Keratinocyte (primary cell): ENCODE measurements around the gene GRIK4. TPM values are rescaled to one million over a fixed set of nuclear protein-coding genes. Genes with fewer than 3 reads are reported as not detected.

Experiments
- DNase-seq: peaks from one replicate; pipeline ENCODE4 v3.0.0-alpha.2; 2011; ENCODE audit warnings: low read depth, missing footprints, low spot score
- FAIRE-seq: peaks from 2 replicates; lab custom pipeline; 2011; peaks lifted over from hg19 to GRCh38; lab: Jason Lieb, UNC
- H2AFZ ChIP-seq: 2 replicates; pipeline ENCODE4 v1.6.0; 2012; ENCODE audit warnings: low read length, control low read depth, inconsistent platforms; ENCODE audit not compliant: control insufficient read depth
- H3K27ac ChIP-seq: 2 replicates; pipeline ENCODE4 v1.5.1; 2011; ENCODE audit warnings: low read length; ENCODE audit not compliant: control insufficient read depth, insufficient read depth
- H3K27me3 ChIP-seq: 3 replicates; pipeline ENCODE4 v1.6.0; 2011; ENCODE audit warnings: low read length; ENCODE audit not compliant: control insufficient read depth, insufficient read depth; ENCODE audit errors: extremely low read depth
- H3K36me3 ChIP-seq, 2 experiments: 2 replicates in 1 of 2; 3 replicates in 1 of 2; pipeline ENCODE4 v1.5.1; 2011; ENCODE audit warnings: low read length in 2 of 2, mild to moderate bottlenecking in 1 of 2; ENCODE audit not compliant: control insufficient read depth in 2 of 2, insufficient read depth in 2 of 2; ENCODE audit errors: extremely low read depth in 1 of 2
- H3K4me1 ChIP-seq: 3 replicates; pipeline ENCODE4 v1.5.1; 2011; ENCODE audit warnings: low read length; ENCODE audit not compliant: control insufficient read depth, insufficient read depth; ENCODE audit errors: extremely low read depth
- H3K4me2 ChIP-seq: 3 replicates; pipeline ENCODE4 v1.6.0; 2011; ENCODE audit warnings: low read depth, low read length; ENCODE audit not compliant: control insufficient read depth, insufficient read depth; ENCODE audit errors: extremely low read depth
- H3K4me3 ChIP-seq, 3 experiments: fragments of 200-600 bp in 1 of 3; sonication (generic) in 1 of 3; 2 replicates in 2 of 3; 3 replicates in 1 of 3; pipeline ENCODE4 v1.5.1; 2011 to 2016; ENCODE audit warnings: low read length in 3 of 3, mild to moderate bottlenecking in 3 of 3, control low read depth in 2 of 3, inconsistent platforms in 1 of 3, low read depth in 1 of 3, mixed read lengths in 1 of 3, mixed run types in 1 of 3, moderate library complexity in 1 of 3; ENCODE audit not compliant: control insufficient read depth in 2 of 3, insufficient read depth in 2 of 3; ENCODE audit errors: extremely low read depth in 1 of 3
- H3K79me2 ChIP-seq: 2 replicates; pipeline ENCODE4 v1.6.0; 2012; ENCODE audit warnings: low read length; ENCODE audit not compliant: control insufficient read depth, insufficient read depth
- H3K9ac ChIP-seq: 3 replicates; pipeline ENCODE4 v1.6.0; 2011; ENCODE audit warnings: low read length; ENCODE audit not compliant: control insufficient read depth, insufficient read depth; ENCODE audit errors: extremely low read depth
- H3K9me1 ChIP-seq: 3 replicates; pipeline ENCODE4 v1.6.0; 2011; ENCODE audit warnings: low read length; ENCODE audit not compliant: control insufficient read depth, insufficient read depth; ENCODE audit errors: extremely low read depth
- H3K9me3 ChIP-seq: 2 replicates; pipeline ENCODE4 v1.5.1; 2012; ENCODE audit warnings: low read depth, low read length; ENCODE audit not compliant: control insufficient read depth
- H4K20me1 ChIP-seq: 3 replicates; pipeline ENCODE4 v1.6.0; 2011; ENCODE audit warnings: low read length; ENCODE audit not compliant: control insufficient read depth, insufficient read depth; ENCODE audit errors: extremely low read depth
- EZH2 ChIP-seq: IDR thresholded peaks from one replicate; pipeline ENCODE4 v1.6.1; 2012; ENCODE audit warnings: inconsistent platforms, mild to moderate bottlenecking, low read length, moderate library complexity
- dilution Hi-C: fragments of 300-500 bp; cut with MboI; formaldehyde crosslinking; loops from one replicate; pipeline ENCODE4 v1.7.0; 2020; ENCODE audit warnings: low sequenced_read_pairs; ENCODE audit not compliant: extremely low pct_ligation_motif_present
- polyA plus RNA-seq, 5 experiments: library from polyadenylated mRNA; depleted of rRNA in 3 of 5; stranded (reverse) in 3 of 5; stranded (forward) in 1 of 5; unstranded in 1 of 5; fragments of >200 nt; gene quantifications; 1 replicate in 1 of 5; 2 replicates in 3 of 5; 3 replicates in 1 of 5; pipeline versions ENCODE4 v1.2.1 to v1.2.3, GENCODE V29; 2011 to 2012; ENCODE audit warnings: missing spikeins in 2 of 5, low read depth in 1 of 5, low replicate concordance in 1 of 5
- TF ChIP-seq, protein P1 (sequence below), 3 experiments: IDR thresholded peaks in 1 of 3; conservative IDR thresholded peaks in 1 of 3; optimal IDR thresholded peaks in 1 of 3; 2 replicates in 2 of 3; 3 replicates in 1 of 3; pipeline versions ENCODE3 to v1.5.1; 2011; ENCODE audit warnings: low read length in 3 of 3, mild to moderate bottlenecking in 3 of 3, moderate library complexity in 2 of 3, control low read depth in 1 of 3, inconsistent platforms in 1 of 3; ENCODE audit not compliant: insufficient read depth in 2 of 3; ENCODE audit errors: extremely low read depth in 1 of 3

The GRIK4 gene
- polyA plus RNA-seq, 1 donor (not counting 4 experiments of a cell fraction or from before 2014, with no cell fraction given): not detected

DNA sequence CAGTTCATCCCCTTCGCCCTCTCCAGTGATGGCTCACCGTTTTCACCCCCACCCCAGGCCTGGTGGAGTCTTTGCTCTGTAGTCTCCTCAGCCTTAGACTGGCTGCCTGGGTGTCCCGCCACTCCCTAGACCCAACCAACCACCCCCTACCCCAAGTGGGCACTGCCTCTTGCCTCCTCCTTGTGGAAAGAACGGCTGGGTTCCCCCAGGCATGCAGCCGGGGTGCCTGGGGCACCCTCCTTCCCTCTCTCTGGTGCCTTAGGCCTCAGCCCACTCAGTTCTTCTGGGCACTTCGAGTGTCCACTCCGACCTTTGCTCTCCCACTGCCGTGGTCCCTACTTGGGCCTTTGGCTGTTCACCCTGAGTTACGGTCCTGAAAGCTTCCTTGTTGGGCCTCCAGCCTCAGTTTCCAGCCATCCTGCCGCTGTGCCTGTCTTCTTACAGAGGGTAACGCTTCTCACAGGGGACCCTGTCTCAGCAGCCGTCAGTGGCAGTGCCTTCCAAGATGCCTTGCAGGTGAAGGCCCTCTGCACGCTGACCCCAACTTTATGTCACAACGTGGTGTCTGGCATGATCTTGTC, 3.1 kb downstream of the GRIK4 start:
- H3K36me3 ChIP-seq: no peaks in the 10 kb centered on the region
- no peak overlapping the region for H3K27ac ChIP-seq
- H3K9me3 ChIP-seq: no peaks in the 10 kb centered on the region
- H3K79me2 ChIP-seq: no peaks in the 10 kb centered on the region
- H3K4me3 ChIP-seq: no peak overlapping the region
- H3K27me3 ChIP-seq: peaks cover 47% of the 10 kb centered on the region
- no peaks in the 10 kb centered on the region for H3K4me1 ChIP-seq
- TF ChIP-seq, protein P1, sequence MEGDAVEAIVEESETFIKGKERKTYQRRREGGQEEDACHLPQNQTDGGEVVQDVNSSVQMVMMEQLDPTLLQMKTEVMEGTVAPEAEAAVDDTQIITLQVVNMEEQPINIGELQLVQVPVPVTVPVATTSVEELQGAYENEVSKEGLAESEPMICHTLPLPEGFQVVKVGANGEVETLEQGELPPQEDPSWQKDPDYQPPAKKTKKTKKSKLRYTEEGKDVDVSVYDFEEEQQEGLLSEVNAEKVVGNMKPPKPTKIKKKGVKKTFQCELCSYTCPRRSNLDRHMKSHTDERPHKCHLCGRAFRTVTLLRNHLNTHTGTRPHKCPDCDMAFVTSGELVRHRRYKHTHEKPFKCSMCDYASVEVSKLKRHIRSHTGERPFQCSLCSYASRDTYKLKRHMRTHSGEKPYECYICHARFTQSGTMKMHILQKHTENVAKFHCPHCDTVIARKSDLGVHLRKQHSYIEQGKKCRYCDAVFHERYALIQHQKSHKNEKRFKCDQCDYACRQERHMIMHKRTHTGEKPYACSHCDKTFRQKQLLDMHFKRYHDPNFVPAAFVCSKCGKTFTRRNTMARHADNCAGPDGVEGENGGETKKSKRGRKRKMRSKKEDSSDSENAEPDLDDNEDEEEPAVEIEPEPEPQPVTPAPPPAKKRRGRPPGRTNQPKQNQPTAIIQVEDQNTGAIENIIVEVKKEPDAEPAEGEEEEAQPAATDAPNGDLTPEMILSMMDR (optimal IDR thresholded peaks at IDR 0.05 in 1 of 3, IDR thresholded peaks at IDR 0.05 in 1 of 3, conservative IDR thresholded peaks at IDR 0.05 in 1 of 3; ENCODE audit: extremely low read depth in 1 of 3, insufficient read depth in 2 of 3, low read length in 3 of 3): no peak
- no peak for TF ChIP-seq EZH2
- no peak overlapping the region for H2AFZ ChIP-seq
- H3K9me1 ChIP-seq: no peaks in the 10 kb centered on the region
- no peaks in the 10 kb centered on the region for H4K20me1 ChIP-seq
- DNase-seq: no peak
- dilution Hi-C loops: loop anchor here (25.0 kb wide), 1 partner anchor 423 kb away; no protein-coding TSS in a partner anchor
- H3K4me2 ChIP-seq: no peak overlapping the region
- H3K9ac ChIP-seq: no peak overlapping the region
- FAIRE-seq: no peak

- DNase-seq (no peak), FAIRE-seq (no peak)
- H3K27ac ChIP-seq: no peak overlapping the region
- H3K4me3 ChIP-seq: no peak overlapping the region
- no peaks in the 10 kb centered on the region for H3K36me3 ChIP-seq
- no peaks in the 10 kb centered on the region for H4K20me1 ChIP-seq
- H2AFZ ChIP-seq: no peak overlapping the region
- H3K9ac ChIP-seq: no peak overlapping the region
- dilution Hi-C loops: loop anchor here (25.0 kb wide), 1 partner anchor 422 kb away; no protein-coding TSS in a partner anchor
- no peak for TF ChIP-seq EZH2
- TF ChIP-seq, protein P1 (optimal IDR thresholded peaks at IDR 0.05 in 1 of 3, IDR thresholded peaks at IDR 0.05 in 1 of 3, conservative IDR thresholded peaks at IDR 0.05 in 1 of 3; ENCODE audit: extremely low read depth in 1 of 3, insufficient read depth in 2 of 3, low read length in 3 of 3): no peak
- no peaks in the 10 kb centered on the region for H3K4me1 ChIP-seq
- peaks cover 47% of the 10 kb centered on the region for H3K27me3 ChIP-seq
- no peaks in the 10 kb centered on the region for H3K9me3 ChIP-seq
- no peak overlapping the region for H3K4me2 ChIP-seq
- no peaks in the 10 kb centered on the region for H3K79me2 ChIP-seq
- no peaks in the 10 kb centered on the region for H3K9me1 ChIP-seq
These were observed 3.7 kb downstream of the GRIK4 start for GRCh38 chr11:120515186-120515723.
